GM12891 (cell line): ENCODE data around the gene SLC25A26.

Source experiments
- POLR2AphosphoS5 ChIP-seq: IDR thresholded peaks from 2 replicates; pipeline ENCODE4 v1.6.1; 2011; ENCODE audit warnings: low read depth, low read length, control low read depth
- TAF1 ChIP-seq: IDR thresholded peaks from 2 replicates; pipeline ENCODE4 v1.6.1; 2011; ENCODE audit warnings: low read depth, low read length, control low read depth

GRCh38 chr3:66350601-66351000, 129.8 kb downstream of the SLC25A26 start:
- TF ChIP-seq TAF1 (no peak), POLR2AphosphoS5 (no peak)
